AG09309 (cell line): ENCODE results near the gene SEMA6C.

Experiments used
- DNase-seq: peaks from one replicate; pipeline ENCODE4 v3.0.0-alpha.2; 2010; ENCODE audit warnings: low read depth
- H3K4me3 ChIP-seq: 2 replicates; pipeline ENCODE4 v1.5.1; 2011; ENCODE audit warnings: mild to moderate bottlenecking, low read depth, low read length, moderate library complexity; ENCODE audit not compliant: control insufficient read depth
- CTCF ChIP-seq: IDR thresholded peaks from 2 replicates; pipeline ENCODE4 v1.5.1; 2011; ENCODE audit warnings: mild to moderate bottlenecking, low read depth, low read length, inconsistent platforms; ENCODE audit not compliant: insufficient read depth, control insufficient read depth; ENCODE audit errors: missing control alignments

Gene SEMA6C

GRCh38 chr1:151158751-151159251 lies 12.4 kb upstream of the SEMA6C start:
- TF ChIP-seq CTCF: no peak

GRCh38 chr1:151158326-151158725 lies 11.9 kb upstream of the SEMA6C start:
- TF ChIP-seq CTCF: no peak
- DNase-seq: no peak
- no peak overlapping the region for H3K4me3 ChIP-seq

More at GRCh38 chr1:151158751-151159251, 12.4 kb upstream of the SEMA6C start:
- DNase-seq: no peak
- no peak overlapping the region for H3K4me3 ChIP-seq

GRCh38 chr1:151157067-151157531 lies 10.7 kb upstream of the SEMA6C start:
- no peak for TF ChIP-seq CTCF
- DNase-seq: no peak
- no peak overlapping the region for H3K4me3 ChIP-seq

GRCh38 chr1:151156515-151156819 lies 10.0 kb upstream of the SEMA6C start, which contains the start of gene TNFAIP8L2:
TSS of gene TNFAIP8L2 (plus strand) at chr1:151156649. CDS start at chr1:151158698, 2,049 bp downstream.
- no peak for DNase-seq
- H3K4me3 ChIP-seq: no peak within 1 kb of the TSS
- TF ChIP-seq CTCF: no peak

GRCh38 chr1:151147665-151148064 lies 1.2 kb upstream of the SEMA6C start:
- no peak overlapping the region for H3K4me3 ChIP-seq
- TF ChIP-seq CTCF: no peak
- DNase-seq: no peak

GRCh38 chr1:151147132-151147503 lies 687 bp upstream of the SEMA6C start:
- peak overlapping the region; percentile 65 for H3K4me3 ChIP-seq
- TF ChIP-seq CTCF: no peak
- DNase-seq: no peak

- TF ChIP-seq CTCF: no peak
- peak overlapping the region; percentile 65 for H3K4me3 ChIP-seq
- no peak for DNase-seq
Observed at GRCh38 chr1:151146072-151146411, 389 bp downstream of the SEMA6C start.
